ENCODE data around the gene CLN5. TPM values are rescaled to one million over a fixed set of nuclear protein-coding genes. Genes with fewer than 3 reads are reported as not detected.

The CLN5 gene
- total and polyA plus RNA-seq, 10 of the 15 experiments (the other 5 are each of a cell fraction or from before 2014, with no cell fraction given) = 11.2 to 22.2 (median 13.1) TPM

- ChIA-PET POLR2A (interaction anchor here (0.6 to 3.6 kb wide), 2 partner anchors 17 to 35 kb away, joined by 5 to 27 read pairs; partner anchors contain the start of gene CLN5), CTCF (interaction anchor here (0.6 to 2.8 kb wide), 2 partner anchors 11 to 286 kb away, joined by 3 to 10 read pairs; no protein-coding TSS in a partner anchor), RAD21 (ENCODE audit: unreplicated experiment) (interaction anchor here (0.9 to 1.7 kb wide), 2 partner anchors 36 to 37 kb away, joined by 3 to 5 read pairs; partner anchors contain the start of gene CLN5), SMC1A (ENCODE audit: uncharacterized antibody, unreplicated experiment) (interaction anchor here (0.9 to 1.1 kb wide), 3 partner anchors 24 to 108 kb away, joined by 3 to 4 read pairs (median 3); no protein-coding TSS in a partner anchor)
- H3K9ac ChIP-seq (ENCODE audit: control insufficient read depth, insufficient read depth, low read length) = no peak overlapping the region
- BruUV-seq (replicated peaks) = no TSS peak
- H3K36me3 ChIP-seq (ENCODE audit: control insufficient read depth in 2 of 2, insufficient read depth in 2 of 2, low read length in 1 of 2) = no peaks in the 10 kb centered on the region
- no peaks in the 10 kb centered on the region for H3K4me1 ChIP-seq (ENCODE audit: control insufficient read depth, insufficient read depth, low read length)
- no peak overlapping the region for H3K27ac ChIP-seq (ENCODE audit: control insufficient read depth, insufficient read depth)
- no peaks in the 10 kb centered on the region for H3K9me3 ChIP-seq (replicated peaks; ENCODE audit: control insufficient read depth, insufficient read depth, low read length)
- in situ Hi-C loops (cut with MboI) (no loop called here), intact Hi-C loops (cut with micrococcal nuclease; ENCODE audit: unreplicated experiment) (loop anchor here (10.0 kb wide), 1 partner anchor 667 kb away; the partner anchor contains the start of gene SLAIN1)
- no peaks in the 10 kb centered on the region for H3K27me3 ChIP-seq (replicated peaks in 1 of 2; ENCODE audit: control insufficient read depth in 2 of 2, insufficient read depth in 2 of 2, low read length in 1 of 2)
- H3K4me3 ChIP-seq = no peak overlapping the region
- H3K79me2 ChIP-seq (ENCODE audit: control insufficient read depth, insufficient read depth, low read length) = peaks cover 31% of the 10 kb centered on the region
- 79% methylated on average over 5 of the region's 5 CpGs for WGBS (ENCODE audit: insufficient coverage, insufficient replicate concordance, low lambda C conversion rate, missing lambda C conversion rate)
- H4K20me1 ChIP-seq (ENCODE audit: control insufficient read depth, insufficient read depth) = no peaks in the 10 kb centered on the region
- no peak overlapping the region for H2AFZ ChIP-seq (ENCODE audit: control insufficient read depth, low read depth, low read length)
- TF ChIP-seq BCL11A (IDR thresholded peaks at IDR 0.05; ENCODE audit: low read depth, low read length) (no peak), GABPA (IDR thresholded peaks at IDR 0.05; ENCODE audit: low read depth) (no peak), ZNF217 (IDR thresholded peaks at IDR 0.05) (no peak), CEBPZ (IDR thresholded peaks at IDR 0.05; ENCODE audit: low read depth, low read length) (no peak), TCF7 (IDR thresholded peaks at IDR 0.05; ENCODE audit: borderline replicate concordance) (no peak), ATF7 (IDR thresholded peaks at IDR 0.05; ENCODE audit: low read depth) (peak; percentile 44; the same call in 1 of the 2 replicates), BCLAF1 (IDR thresholded peaks at IDR 0.05) (no peak)
- TF ChIP-seq, protein P1, sequence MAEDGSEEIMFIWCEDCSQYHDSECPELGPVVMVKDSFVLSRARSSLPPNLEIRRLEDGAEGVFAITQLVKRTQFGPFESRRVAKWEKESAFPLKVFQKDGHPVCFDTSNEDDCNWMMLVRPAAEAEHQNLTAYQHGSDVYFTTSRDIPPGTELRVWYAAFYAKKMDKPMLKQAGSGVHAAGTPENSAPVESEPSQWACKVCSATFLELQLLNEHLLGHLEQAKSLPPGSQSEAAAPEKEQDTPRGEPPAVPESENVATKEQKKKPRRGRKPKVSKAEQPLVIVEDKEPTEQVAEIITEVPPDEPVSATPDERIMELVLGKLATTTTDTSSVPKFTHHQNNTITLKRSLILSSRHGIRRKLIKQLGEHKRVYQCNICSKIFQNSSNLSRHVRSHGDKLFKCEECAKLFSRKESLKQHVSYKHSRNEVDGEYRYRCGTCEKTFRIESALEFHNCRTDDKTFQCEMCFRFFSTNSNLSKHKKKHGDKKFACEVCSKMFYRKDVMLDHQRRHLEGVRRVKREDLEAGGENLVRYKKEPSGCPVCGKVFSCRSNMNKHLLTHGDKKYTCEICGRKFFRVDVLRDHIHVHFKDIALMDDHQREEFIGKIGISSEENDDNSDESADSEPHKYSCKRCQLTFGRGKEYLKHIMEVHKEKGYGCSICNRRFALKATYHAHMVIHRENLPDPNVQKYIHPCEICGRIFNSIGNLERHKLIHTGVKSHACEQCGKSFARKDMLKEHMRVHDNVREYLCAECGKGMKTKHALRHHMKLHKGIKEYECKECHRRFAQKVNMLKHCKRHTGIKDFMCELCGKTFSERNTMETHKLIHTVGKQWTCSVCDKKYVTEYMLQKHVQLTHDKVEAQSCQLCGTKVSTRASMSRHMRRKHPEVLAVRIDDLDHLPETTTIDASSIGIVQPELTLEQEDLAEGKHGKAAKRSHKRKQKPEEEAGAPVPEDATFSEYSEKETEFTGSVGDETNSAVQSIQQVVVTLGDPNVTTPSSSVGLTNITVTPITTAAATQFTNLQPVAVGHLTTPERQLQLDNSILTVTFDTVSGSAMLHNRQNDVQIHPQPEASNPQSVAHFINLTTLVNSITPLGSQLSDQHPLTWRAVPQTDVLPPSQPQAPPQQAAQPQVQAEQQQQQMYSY (CRISPR knock-in tag; IDR thresholded peaks at IDR 0.05) = no peak
- FAIRE-seq (no peak), DNase-seq (ENCODE audit: low read depth, low spot score) (no peak), ATAC-seq (no peak)
- H3K4me2 ChIP-seq (ENCODE audit: control insufficient read depth, insufficient read depth) = peak overlapping the region; percentile 75
These were observed 36.3 kb downstream of the CLN5 start for GRCh38 chr13:77028202-77028601.
